OCI-LY7 (cell line): Measurements from ENCODE around the gene ARIH1.

Experiments used
- CTCF ChIP-seq: fragments of 200-600 bp; sonication (generic); conservative IDR thresholded peaks from 2 replicates; pipeline ENCODE4 v1.5.1; 2014; ENCODE audit warnings: mild to moderate bottlenecking, antibody characterized with exemption, low read length, moderate library complexity, mixed read lengths
- EZH2phosphoT487 ChIP-seq: fragments of 200-600 bp; sonication (generic); IDR thresholded peaks from 2 replicates; pipeline ENCODE4 v1.6.1; 2018; ENCODE audit warnings: low read depth, borderline replicate concordance, mild to moderate bottlenecking, mixed run types, antibody characterized with exemption, low read length, moderate library complexity, mixed read lengths

DNA sequence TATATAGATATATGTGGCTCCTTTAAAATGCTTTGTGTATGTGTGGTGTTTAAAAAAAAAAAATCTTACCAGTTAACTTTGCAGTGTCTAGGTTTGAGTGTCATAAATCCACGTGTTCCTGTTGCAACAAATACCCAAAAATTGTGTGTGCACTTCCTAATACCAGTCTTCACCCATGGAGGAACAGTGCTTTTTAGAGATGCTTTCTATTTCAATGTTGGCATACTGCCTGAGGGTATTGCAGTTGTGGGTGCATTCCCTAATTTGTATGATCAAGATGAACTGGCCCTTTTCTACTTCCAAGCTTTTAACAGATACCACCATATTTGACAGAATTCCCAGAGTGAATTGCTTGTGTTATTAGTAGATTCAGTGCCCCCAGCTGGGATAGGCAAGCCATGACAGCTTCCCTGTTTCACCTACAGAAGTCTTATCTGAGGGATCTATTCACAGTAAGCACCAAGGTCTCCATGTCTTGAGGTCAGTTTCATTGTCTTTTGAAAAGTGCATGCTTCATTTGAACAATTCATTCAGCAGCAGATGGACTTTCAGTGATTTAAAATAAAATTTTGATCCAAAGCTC is 111.4 kb downstream of the ARIH1 start:
- TF ChIP-seq EZH2phosphoT487 (no peak), CTCF (peak; percentile 34; the same call in 1 of the 2 replicates)
